ENCODE data around the gene ESYT3. TPM values are rescaled to one million over a fixed set of nuclear protein-coding genes. Genes with fewer than 3 reads are reported as not detected.
"Not testable (repeated sequence)": the region's sequence is repeated elsewhere in the genome, so short reads cannot be mapped to it uniquely, and the experiment has no call there.

The ESYT3 gene
- total RNA-seq, 4 donors from 2014 or later: 0.20 to 2.3 (median 0.77) TPM

DNA sequence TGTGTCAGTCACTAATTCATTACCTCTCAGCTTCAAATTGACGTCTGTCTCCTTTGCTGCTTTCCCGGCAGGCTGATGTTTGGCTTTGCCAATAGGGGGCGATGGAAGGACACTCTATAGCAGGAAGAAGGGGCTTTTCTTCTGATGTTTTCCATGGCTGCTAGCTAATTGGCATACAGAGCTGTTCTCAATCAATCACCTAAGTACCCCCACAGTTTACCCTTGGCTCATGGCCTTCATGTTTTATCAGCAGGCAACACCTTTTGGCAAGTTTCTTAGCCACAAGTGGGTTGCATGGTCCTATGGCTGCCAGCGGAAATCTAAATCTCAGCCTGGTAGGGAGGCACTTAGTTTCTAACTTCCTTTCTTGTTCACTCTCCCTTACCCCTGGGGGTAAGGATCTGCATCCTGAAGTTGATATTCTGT, 45.0 kb downstream of the ESYT3 start:
- intact Hi-C loops (cut with DNase I; ENCODE audit: low total_unique reads): no loop called here
- Histone ChIP-seq H3K36me3 (no peaks in the 10 kb centered on the region), H3K27me3 (no peaks in the 10 kb centered on the region), H3K4me1 (peaks cover 5 to 14% of the 10 kb centered on the region in 2 donors), H3K9me3 (no peaks in the 10 kb centered on the region), H3K4me3 (no peak overlapping the region), H3K27ac (no peak overlapping the region)
- ATAC-seq (peak in 1 of 2 donors; percentile 46), DNase-seq (no peak)
- TF ChIP-seq, protein P1, sequence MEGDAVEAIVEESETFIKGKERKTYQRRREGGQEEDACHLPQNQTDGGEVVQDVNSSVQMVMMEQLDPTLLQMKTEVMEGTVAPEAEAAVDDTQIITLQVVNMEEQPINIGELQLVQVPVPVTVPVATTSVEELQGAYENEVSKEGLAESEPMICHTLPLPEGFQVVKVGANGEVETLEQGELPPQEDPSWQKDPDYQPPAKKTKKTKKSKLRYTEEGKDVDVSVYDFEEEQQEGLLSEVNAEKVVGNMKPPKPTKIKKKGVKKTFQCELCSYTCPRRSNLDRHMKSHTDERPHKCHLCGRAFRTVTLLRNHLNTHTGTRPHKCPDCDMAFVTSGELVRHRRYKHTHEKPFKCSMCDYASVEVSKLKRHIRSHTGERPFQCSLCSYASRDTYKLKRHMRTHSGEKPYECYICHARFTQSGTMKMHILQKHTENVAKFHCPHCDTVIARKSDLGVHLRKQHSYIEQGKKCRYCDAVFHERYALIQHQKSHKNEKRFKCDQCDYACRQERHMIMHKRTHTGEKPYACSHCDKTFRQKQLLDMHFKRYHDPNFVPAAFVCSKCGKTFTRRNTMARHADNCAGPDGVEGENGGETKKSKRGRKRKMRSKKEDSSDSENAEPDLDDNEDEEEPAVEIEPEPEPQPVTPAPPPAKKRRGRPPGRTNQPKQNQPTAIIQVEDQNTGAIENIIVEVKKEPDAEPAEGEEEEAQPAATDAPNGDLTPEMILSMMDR (IDR thresholded peaks at IDR 0.05 in 4 of 5, conservative IDR thresholded peaks at IDR 0.05 in 1 of 5): peak in 4 of 5 experiments; percentile 24 to 63 (median 28)
- no peak for TF ChIP-seq POLR2A (IDR thresholded peaks at IDR 0.05)
- in situ Hi-C loops (cut with MboI; ENCODE audit: low sequenced_read_pairs in 4 of 4): no loop called here

DNA sequence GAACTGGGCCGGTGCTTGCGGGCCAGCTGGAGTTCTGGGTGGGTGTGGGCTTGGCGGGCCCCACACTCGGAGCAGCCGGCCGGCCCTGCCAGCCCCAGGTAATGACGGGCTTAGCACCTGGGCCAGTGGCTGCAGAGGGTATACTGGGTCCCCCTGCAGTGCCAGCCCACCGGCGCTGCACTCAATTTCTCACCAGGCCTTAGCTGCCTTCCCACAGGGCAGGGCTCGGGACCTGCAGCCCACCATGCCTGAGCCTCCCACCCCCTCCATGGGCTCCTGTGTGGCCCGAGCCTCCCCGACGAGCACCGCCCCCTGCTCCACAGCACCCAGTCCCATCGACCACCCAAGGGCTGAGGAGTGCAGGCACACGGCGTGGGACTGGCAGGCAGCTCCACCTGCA, 50.3 kb downstream of the ESYT3 start:
- H3K4me1 ChIP-seq; ATAC-seq; H3K27me3 ChIP-seq; H3K9me3 ChIP-seq; in situ Hi-C loops (cut with MboI; ENCODE audit: low sequenced_read_pairs in 4 of 4); H3K4me3 ChIP-seq; DNase-seq; H3K27ac ChIP-seq; H3K36me3 ChIP-seq; intact Hi-C loops (cut with DNase I; ENCODE audit: low total_unique reads): not testable (repeated sequence)

DNA sequence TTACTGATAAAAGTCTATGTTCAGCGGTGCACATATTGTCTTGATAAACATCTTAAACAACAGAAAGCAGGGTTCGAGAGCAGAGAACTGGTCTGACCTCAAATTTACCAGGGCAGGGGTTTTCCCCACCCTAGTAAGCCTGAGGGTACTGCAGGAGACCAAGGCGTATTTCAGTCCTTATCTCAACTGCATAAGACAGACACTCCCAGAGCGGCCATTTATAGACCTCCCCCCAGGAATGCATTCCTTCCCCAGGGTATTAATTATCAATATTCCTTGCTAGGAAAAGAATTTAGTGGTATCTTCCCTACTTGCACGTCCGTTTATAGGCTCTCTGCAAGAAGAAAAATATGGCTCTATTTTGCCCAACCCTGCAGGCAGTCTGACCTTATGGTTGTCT, 52.2 kb downstream of the ESYT3 start:
- DNase-seq; H3K4me3 ChIP-seq; H3K9me3 ChIP-seq; ATAC-seq; H3K27ac ChIP-seq; H3K27me3 ChIP-seq; intact Hi-C loops (cut with DNase I; ENCODE audit: low total_unique reads); H3K4me1 ChIP-seq; H3K36me3 ChIP-seq; in situ Hi-C loops (cut with MboI; ENCODE audit: low sequenced_read_pairs in 4 of 4): not testable (repeated sequence)

DNA sequence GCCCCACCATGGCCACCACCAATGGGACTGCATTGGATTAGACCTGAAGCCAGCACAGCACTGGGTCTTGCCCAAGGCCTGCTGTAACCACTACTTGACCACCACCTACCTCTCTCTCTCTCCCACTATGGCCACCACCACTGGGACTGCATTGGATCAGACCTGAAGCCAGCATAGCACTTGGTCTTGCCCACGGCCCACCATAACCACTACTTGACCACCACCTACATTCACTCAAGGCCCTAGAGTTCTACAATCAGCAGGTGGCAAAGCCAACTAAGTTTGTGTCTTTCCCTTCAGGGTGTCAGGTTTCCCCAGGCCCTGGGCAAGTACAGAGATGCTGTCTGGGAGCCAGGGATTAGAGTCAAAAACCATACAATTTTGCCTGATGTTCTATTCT, 57.6 kb downstream of the ESYT3 start:
- H3K4me3 ChIP-seq: no peak overlapping the region
- in situ Hi-C loops (cut with MboI; ENCODE audit: low sequenced_read_pairs in 4 of 4): no loop called here
- TF ChIP-seq, protein P1 (IDR thresholded peaks at IDR 0.05 in 4 of 5, conservative IDR thresholded peaks at IDR 0.05 in 1 of 5): no peak
- no peak for TF ChIP-seq POLR2A (IDR thresholded peaks at IDR 0.05)
- H3K4me1 ChIP-seq: peaks cover 36 to 38% of the 10 kb centered on the region in 2 donors
- DNase-seq (no peak), ATAC-seq (no peak)
- intact Hi-C loops (cut with DNase I; ENCODE audit: low total_unique reads): loop anchor here (5.0 to 10.0 kb wide), 2 partner anchors 160 to 307 kb away; partner anchors contain the start of gene ARMC8
- H3K36me3 ChIP-seq: no peaks in the 10 kb centered on the region
- H3K27ac ChIP-seq: peak overlapping the region in 3 of 4 donors; percentile 80 to 85 (median 85)
- no peaks in the 10 kb centered on the region for H3K27me3 ChIP-seq
- no peaks in the 10 kb centered on the region for H3K9me3 ChIP-seq

DNA sequence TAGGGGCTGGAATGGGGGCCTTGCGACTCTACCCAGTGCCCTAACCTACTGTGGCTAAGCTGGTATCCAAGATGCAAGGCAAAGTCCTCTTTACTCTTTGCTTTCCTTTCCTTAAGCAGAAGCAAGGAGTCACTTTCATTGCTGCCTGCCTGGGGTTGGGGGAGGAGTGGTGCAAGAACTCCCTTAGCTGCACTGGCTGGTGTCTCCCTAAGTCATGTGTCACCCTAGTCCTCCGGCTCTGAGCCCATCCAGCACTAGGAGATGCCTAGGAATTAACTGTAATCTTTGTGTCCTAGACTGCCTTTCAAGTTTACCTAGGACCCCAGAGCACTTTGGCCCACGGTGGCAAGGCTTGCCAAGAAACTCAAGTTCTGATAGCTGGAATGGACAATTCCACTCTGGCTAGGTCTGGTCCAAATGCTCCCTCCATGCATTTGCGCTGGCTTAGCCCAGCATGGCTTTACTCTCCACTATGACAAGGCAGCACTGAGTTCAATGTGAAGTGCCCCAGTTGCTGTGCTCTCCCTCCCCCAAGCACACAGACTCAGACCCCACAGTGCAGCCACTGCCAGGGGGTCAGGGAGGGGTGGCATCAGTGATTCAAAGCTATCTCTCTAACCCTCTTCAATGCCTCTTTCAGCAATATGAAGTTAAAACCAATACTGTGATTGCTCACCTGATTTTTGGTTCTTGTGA, 58.7 kb downstream of the ESYT3 start:
- Histone ChIP-seq H3K36me3 (no peaks in the 10 kb centered on the region), H3K4me3 (no peak overlapping the region), H3K4me1 (peaks cover 36 to 38% of the 10 kb centered on the region in 2 donors), H3K9me3 (no peaks in the 10 kb centered on the region), H3K27me3 (no peaks in the 10 kb centered on the region), H3K27ac (peak overlapping the region; percentile 71 to 85 (median 82))
- in situ Hi-C loops (cut with MboI; ENCODE audit: low sequenced_read_pairs in 4 of 4): no loop called here
- ATAC-seq (peak; percentile 71 to 72), DNase-seq (peak; percentile 47 to 76)
- TF ChIP-seq, protein P1 (IDR thresholded peaks at IDR 0.05 in 4 of 5, conservative IDR thresholded peaks at IDR 0.05 in 1 of 5): no peak
- TF ChIP-seq POLR2A (IDR thresholded peaks at IDR 0.05): no peak
- intact Hi-C loops (cut with DNase I; ENCODE audit: low total_unique reads): loop anchor here (5.0 to 10.0 kb wide), 2 partner anchors 161 to 308 kb away; partner anchors contain the start of gene ARMC8

Data from gastrocnemius medialis (tissue), 4 donors.